GOT3 (cell line): ENCODE data around the gene STAP2.

Experiments used
- DNase-seq: peaks from one replicate; lab custom pipeline; 2025; ENCODE audit warnings: mixed read lengths; lab: John Stamatoyannopoulos, UW

STAP2 gene

DNA sequence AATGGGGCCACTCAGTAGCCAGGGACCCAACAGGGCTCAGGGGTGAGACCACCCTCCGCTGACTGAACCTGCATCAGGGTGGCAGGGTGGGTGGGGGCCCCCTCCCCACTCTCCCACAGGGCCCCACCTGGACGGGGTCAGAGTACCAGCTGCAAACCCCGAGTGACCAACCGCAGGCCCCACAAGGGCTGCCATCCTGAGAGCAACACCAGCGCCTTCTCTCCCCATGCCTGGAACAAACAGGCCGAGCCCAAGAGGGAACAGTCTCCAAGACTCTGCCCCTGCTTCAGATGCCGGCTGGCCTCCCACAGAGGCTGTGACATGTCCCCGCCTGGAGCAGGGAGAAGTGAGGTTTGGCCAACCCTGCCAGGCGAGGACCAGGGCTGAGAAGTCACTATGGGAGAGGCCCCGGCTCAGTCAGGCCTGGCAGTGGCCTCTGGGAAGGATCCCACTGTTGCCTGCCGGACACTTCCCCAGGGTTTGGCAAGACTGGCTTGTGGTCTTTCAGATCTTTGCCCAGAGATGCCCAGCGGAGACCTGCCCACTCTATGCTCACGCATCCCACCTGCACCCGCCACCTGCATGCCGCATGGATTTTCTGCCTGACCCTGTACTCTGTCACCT, 31.9 kb upstream of the STAP2 start:
- DNase-seq, result no peak

DNA sequence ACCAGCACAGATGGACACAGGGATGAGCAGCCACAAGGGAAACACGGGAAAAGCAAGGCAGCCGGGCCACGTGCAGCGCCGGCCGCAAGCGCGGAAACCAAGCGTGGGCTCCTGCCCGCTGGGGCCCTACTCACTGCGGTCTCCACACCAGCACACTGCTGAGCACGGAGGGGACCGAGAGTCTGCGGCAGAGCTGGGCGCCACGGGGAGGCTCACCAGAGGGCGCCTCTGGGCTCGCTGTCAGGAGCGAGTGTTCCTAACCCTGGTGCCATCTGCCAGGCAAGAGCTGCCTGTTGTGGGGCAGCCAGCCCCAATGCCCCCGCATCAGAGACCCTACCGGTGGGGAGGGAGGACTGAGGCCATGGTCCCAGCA, 31.2 kb upstream of the STAP2 start:
- no peak for DNase-seq

DNA sequence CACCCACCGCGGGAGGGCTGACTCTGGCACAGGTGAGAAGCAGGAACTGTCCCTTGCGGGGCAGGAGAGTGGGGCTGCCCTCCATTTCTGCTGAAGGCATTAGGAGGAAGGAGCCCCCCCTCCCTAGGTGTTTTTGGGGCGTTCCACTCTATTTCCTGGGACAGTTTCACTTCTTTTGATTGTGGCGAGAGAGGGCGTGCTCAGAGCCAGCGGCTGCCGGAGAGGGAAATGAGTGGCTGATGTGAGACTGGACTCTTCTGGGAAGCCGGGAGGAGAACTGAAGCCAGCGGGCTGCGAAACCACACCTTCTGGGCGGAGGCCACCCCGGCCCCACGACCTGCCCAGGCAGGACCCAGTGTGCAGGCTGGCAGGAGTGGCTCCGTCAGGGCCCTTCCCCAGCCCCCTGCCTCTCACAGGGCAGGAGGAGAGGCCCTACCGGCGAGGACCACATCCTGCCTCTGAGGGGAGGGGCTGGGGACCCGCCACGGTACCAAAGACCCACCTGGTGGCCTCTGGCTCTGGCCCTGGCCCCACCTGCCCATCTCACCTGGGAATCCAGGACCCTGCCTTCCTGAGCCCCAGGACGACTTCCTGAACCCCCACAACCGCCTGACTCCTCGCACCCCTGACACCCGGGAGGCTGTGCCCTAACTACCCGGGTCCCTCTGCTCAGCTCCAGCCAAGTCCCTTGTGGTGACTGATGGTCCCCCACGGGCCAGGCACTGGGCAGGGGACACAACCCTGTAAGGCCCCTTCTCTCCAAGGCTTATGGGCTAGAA, 30.7 kb upstream of the STAP2 start:
- no peak for DNase-seq

DNA sequence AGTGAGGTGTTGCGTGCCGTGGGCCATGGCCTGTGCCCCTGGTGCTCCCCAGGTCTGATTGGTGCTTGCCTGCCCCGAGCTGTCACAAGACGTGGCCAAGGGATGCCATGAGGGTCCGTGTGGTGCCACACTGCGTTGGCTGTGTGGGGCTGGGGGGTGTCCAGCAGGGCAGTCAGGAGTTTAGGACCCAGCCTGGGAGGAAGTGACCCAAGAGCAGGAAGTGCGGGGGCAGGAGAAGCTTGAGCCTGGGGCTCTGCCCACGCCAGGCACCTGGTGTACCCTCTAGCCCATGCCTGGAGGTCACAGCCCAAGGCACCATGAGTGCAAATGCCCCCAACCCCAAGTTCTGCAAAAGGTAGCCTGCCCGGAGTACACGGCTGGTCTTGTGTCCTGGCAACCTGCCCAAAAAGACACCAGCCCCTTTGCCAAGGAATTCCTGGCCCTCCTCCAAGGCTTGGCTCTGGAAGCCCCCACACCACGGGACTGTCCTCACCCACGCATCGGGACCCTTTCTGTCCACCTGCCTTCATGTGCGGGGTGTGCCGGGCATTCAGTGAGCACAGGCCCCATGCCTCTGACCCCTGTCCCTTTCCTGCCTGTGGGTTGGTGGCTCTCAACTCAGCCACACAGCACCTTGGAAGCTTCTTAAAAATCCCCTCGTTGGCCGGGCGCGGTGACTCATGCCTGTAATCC, 29.6 kb upstream of the STAP2 start:
- DNase-seq, result no peak

DNA sequence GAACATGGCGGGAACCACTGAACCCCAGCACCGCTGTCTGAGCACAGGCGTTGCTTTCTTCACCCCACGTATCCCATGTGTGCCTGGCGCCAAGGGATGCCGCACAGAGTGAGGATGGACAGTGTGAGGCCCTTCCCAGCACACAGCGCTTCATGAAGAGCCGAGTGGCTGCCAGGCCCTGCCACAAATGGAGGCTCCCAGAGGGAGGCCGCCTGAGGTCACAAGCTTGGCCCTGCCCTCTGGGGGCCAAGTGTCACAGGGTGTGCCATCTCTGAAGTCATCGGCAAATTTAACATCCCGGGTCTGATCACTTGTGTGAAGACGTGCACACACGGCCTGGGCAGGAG, 29.1 kb upstream of the STAP2 start:
- DNase-seq, result no peak

DNA sequence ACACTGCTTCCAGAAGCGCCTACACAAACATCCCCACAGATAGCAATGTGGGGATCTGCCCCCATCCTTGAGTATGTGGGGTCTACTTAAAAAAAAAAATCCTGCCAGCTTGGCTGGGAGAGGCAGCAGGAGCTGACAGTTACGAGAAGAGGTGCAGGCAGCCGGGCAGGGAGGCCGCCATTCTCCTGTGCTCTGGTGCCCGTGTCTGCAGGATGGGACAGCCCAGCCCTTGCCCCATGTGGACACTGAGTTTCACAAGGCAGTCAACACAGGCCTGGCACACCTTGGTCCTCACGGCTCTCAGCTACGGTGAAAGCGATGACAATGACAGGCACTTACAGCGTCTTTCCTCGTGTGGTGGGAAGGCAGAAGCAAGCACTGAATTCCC, 28.7 kb upstream of the STAP2 start:
- DNase-seq, result no peak

DNA sequence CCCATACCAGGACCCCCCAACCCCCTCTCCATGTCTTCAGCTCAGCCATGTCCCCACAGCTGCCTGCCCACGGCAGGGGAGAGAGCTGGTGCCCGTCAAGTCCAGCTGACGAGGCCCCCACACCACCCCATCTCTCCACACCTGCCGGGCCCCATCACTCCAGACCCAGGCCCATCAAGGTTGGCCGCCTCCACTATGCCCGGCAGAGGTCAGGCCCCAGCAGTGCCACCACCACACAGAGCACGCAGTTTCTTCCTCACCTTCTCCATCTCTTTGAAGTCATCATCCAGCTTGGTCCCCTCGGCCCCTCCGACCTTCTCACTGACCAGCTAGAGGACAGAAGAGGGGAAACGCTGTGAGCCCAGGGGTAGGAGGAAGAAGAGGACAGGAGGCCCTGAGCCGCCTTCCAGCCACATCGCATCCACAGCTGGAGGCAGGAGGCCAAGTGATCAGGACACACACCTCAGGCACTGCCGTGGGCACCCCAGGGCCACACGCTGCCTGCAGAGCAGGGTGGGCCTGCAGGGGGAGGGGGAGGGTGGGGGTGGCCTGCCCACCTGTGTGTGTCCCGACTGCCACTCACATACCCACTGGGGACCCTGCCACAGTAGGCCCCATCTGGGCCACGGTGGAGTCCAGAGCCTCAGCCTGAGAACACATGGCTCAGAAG, 28.2 kb upstream of the STAP2 start:
- DNase-seq, result no peak

DNA sequence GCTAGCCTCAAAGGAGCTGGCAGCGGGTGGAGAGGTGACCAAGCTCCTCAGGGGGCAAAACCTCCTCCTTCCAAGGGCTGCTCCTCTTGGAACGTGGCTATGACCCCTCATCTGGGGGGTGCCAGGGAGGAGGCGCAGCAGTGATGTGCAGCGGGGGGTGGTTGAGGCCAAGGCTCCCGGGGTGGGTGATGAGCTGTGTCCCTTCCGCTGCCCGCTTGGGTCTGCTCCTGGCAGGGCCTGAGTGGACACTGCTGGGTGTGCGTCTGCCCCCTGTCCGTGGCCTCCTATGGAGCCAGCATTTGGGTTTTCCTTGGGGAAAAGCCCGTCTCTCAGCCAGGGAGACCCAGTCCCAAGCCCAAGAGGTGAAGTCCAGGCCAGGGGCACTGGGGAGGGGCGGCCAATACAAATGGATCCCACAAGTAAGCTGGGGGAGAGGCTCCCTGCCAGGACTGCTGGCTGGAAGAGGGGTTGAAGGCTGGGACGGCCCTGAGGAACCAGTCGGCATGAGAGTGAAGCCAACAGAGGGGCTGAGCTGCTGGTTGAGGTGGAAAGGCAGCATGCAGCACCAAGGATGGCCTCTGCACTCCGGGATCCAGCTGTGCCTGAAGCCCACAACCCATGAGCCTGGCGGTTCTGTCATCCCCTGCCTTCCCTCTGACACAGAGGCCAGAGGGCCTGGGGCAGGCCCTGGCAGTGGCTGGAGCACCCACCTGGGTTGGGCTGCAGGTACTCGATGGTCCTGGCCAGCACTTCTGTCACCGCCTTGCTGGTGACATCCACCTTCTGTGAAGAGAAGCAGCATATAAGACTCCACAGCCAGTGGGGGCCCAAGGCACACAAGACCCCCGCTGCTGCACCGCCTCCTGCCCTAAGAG, 27.4 kb upstream of the STAP2 start:
- no peak for DNase-seq

DNA sequence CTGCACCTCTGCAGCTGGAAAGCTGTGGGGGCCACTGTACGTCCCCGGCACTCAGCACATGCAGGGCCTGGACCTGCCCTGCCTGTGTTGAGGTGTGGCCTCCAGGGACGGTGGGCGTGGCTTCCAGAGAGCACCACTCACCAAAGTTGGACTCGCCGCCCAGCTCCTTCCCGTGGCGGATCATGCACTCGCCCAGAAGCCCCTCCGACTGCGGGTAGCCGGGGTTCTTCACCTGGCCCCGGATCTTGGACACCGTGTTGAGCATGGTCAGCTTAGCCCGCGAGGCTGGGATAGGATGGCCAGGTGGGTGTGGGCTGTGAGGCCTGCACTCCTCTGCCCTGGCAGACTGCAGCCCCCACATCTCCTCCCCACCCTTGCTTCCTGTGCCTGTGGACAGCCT, 26.7 kb upstream of the STAP2 start:
- no peak for DNase-seq

DNA sequence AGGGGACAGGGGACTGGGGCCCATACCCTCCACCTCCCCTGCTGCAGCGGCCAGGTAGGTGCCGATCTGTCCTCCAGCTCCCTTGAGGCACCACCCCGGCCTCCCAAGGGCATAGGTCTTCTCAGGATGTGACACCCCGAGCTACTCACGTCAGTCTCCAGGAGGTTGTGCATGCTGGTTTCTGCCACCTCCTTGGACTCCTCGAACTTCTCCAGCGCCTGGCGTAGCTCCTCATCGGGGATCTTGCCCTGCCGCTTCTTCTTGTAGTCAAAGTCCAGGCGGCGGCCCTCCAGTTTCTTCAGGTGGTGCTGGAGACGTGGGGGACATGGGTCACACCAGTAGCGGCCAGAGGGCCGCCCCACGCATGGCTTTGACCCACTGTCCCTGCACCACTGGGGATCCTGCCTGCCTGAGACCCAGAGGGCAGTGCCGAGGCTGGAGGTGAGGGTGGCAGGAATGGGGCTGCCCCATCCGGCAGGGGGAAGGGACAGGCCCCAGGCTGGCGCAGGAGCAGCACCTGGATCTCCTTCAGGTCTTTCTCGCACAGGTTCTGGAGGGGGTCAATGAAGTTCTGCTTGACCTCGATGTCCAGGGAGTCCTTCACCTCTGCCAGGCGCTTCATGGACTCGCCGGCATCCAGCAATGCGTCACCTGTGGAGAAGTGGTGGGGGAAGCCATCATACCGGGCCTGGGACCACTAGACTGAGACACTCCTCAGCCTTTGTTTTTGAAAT, 25.1 kb upstream of the STAP2 start:
- DNase-seq, result no peak

DNA sequence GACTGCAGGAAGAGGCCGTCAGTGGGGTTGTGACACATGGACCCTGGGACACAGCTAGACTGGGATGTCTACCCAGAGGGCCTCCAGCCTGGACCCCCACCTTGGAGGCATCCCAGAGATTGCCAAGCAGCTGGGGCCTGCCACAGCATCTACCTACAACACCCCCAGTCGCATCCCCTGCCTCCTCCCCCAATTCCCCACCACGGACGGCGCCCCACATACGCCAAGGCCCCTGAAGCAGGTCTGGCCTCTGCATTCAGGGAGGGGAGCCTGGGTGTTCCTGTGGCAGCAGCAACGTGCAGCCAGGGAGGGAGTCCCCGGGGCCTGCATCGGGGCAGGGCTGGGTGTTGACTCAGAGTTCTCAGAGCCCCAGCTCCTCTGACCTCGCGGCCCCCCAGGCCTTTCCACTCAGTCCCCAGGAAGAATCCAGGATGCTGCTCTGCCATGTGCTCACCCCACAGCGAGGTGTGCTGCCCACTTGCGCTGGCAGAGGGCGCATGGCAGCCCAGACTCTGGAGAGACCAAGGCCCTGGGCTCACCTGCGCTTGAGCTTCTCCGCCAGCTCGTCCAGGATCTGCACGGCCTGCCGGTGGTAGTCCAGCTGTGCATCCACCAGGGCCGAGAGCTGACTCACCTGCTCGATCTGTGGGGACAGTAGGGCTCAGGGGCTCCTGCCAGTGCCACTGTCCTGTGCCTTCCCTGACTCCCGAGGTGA, 24.4 kb upstream of the STAP2 start:
- no peak for DNase-seq

DNA sequence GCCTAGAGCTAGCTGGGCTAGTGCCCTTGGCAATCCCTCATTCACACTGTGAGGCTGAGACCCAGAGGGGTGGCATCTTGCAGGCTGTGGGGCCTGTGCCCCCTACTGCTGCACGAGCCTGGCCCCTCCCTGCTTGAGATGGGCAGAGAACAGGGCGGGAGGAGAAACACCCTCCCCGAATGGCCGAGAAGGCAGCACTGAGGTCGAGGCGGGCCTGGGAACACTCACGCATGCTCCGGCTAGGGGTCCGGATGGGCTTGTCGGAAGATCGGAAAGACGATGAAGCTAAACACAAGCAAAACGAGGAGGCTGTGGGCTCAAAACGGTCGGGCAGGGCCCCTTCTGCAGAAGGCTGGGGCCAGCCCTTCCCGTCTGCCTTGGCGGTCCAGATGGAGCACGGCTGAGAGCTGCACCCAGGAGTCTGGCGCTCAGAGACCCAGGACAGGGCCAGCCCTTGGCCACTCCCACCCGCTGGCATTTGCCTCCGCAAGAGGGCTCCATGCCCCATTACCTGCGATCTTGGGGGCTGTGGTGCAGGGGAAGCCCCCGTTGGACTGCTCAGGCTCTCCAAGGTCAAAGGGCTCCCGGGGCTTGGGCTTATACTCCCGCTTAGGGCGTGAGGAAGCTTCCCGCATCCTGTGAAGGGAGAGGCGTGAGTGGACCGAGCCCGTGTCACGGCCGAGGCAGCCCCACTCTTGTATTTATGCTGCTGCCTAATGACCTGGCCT, 23.6 kb upstream of the STAP2 start:
- DNase-seq, result no peak

DNA sequence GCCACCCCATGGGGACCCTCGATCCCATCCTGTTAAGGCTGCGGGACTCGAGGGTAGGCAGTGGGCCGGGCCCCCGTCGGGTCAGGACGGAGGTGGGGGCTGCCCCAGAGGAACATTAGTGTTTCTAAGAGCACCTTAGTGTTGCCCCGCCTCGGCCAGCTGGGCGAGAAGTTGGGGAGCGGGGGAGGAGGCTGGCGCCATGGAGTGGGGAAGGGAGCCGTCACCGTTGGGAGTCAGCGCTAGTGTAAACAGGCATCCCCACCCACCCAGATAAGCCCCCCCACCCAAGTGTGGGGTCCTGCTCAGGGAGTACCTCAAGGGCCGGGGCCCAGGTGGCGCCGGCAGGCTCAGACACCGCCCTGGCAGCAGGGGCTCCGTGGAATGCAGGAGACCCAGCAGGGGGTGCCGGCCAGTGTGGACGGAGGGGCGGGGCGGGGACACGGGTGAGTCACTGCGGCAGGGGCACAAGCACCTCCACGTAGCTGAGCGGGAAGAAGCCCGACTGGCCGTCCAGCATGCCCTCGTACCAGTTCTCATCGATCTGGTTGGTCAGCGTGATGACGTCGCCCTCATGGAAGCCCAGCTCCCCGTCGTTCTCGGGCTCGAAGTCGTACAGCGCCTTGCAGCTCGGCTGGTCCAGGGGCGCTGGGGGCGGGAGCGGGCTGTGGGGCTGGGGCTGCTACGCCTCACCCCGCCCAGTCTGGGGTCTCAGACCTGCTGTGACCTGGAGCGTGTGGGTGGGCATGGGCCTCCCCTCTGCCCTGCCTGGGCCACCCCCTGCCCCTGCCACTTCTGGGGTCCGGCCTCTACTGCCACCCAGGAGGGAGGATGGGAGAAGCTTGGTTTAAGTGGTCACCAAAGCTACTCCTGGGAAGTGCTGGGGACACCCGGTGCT, 22.8 kb upstream of the STAP2 start:
- DNase-seq, result no peak

DNA sequence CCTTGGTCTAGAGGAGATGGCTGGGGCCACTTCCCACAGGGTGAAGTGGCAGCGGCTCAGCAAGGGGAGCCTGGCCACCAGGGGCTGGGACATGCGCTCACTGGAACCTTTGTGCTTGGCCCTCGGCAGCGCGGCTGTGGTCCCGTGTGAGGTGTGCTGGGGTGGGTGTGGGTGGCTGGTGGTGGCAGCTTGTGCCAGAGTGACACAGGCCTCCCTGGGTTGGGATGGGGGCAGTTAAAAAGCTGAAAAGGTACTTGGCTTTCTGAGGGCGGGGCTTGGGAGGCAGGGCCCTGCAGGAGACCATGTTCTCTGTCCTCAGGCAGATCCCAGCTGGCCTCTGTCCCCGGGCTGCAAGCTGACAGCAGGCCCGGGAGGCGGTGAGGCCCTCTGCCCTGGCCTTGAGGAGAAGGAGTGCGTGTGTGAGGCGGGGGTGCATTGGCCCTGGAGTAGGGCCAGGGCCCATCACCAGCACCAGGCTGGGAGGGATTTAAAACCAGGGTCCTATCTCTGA, 22.1 kb upstream of the STAP2 start:
- DNase-seq, result no peak

DNA sequence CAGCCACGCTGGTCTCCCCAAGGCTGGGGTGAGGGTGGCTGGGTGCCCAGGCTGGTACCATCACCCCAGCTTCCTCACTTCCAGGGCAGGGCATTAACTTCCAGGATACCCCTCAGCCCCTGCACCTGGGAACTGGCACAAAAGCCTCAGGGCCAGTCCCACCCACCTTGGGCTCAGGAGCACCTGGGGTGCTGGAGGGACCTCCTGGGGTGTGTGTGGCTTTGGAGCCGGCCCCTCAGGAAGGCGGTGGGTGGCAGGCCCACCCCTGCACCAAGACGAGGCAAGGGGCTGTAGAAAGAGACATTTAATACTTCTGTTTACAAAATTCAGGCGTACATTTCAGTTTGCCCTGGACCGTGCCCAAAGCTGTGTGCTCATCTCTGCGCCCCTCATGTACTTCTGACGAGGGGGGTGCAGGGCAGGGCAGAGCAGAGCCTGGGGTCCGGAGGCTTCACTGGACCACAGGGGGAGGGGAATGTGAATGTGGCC, 21.5 kb upstream of the STAP2 start:
- no peak for DNase-seq

DNA sequence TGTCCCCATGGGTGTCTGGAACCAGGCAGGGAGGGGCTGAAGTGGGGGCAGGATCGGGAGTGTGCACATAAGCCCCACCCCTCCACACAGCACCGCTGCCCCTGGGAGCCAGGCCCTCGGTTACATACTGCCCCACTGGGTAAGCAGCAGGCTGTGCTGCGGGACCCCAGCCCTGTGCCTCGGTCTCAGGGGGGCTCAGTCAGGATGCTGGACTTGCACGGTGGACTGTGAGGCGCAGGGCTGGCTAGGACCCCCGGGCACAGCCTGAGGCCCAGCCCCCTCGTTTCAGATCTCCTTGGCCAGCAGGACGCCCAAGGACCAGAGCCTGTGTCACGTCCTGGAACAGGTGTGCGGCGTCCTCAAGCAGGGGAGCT, 21.0 kb upstream of the STAP2 start:
- no peak for DNase-seq

DNA sequence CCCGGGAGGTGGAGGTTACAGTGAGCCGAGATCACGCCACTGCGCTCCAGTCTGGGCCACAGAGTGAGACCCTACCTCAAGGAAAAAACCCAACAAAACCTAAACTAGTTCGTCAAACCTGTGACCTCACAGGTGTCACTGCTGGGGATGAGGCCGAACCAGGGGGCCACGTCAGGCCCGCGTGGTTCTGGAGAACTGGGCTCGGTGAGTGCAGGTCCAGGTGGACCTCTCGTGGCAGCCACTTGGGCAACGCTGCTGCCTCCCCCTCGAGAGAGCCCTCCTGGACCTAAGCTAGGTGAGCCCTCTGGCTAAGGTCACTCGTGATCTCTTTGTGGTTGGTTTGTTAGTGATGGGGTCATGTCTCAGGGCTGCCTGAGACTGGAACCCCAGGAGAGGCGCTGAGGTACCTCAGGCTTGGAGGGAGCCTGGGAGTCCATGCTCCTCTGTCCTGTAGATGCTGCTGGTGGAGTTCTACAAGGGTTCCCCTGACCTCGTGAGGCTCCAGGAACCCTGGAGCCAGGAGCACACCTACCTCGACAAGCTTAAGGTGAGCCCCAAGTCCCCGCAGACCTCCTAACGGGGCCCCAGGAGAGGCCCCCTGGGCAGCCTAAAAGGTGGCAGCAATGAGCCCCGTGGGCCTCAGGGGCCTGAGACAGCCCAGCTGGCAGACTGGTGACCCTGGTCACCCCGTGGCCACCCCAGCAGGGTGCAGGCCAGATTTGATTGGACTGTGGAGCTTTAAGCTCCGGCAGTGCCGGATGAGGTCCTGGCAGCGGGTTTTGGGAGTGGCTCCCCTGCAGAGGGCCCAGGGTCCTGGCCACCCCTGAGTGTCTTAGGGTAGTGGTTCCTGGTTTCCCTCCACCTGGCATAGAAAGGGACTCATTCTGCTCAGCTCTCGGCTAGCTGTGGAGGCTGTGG, 20.3 kb upstream of the STAP2 start:
- DNase-seq, result no peak
